ENCODE data around the gene FBXW10.
A peak's percentile ranks its signal among the peaks of the same experiment; 100 is the strongest.
"Not testable (repeated sequence)": the region's sequence is repeated elsewhere in the genome, so short reads cannot be mapped to it uniquely, and the experiment has no call there.

Gene FBXW10

DNA sequence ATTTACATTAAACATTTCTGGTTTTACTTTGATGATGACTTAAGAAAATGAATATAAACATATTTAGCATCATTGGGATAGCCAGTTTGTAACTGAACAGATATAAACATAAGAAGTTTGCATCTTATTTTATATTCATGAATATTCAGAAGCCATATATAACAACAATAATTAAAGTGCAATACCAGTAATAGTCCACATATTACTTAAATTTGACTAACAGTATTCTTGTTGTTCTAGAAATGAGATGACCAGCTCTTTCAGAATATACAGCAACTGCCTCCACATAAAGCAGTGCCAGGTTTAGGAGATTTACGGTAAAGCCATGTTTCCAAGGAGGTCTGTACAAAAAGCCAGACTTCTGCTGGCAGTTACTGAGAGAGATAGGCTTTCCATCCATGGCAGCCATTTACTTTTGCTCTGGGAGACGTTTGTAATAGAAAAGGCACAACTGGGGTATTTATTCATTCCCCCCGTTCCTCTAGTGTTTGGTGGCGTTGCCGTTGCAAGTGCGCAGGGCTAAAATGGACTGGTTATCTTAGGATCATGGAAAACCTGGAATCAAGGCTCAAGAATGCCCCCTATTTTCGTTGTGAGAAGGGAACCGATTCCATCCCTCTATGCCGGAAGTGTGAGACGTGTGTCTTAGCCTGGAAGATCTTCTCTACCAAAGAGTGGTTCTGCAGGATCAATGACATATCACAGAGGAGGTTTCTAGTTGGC is at the start of gene FBXW10:
Gene FBXW10 (plus strand): TSS at position 356 of the 723 bp plus-strand sequence. CDS start 191 bp downstream, at position 547.
- DNase-seq, result not testable (repeated sequence)

DNA sequence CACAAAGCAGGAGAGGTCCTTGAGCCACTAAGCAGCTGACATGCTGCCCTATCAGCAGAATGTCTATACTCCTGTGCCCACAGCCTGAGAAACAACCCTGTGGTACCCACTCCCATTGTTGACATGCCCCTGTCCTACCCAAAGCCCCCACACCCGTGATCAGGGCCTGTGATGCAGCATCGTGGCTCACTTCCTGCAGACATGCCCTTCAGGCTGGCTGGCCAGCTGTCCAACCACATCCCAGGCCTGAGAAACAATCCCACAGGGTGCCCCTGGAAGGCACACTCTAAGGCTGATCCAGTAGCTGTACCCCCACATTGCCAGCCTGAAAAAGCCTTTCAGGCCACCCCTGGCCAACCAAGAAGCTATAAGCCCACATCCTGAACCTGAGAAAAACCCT is 48.7 kb upstream of the FBXW10 start:
- not testable (repeated sequence) for DNase-seq

DNA sequence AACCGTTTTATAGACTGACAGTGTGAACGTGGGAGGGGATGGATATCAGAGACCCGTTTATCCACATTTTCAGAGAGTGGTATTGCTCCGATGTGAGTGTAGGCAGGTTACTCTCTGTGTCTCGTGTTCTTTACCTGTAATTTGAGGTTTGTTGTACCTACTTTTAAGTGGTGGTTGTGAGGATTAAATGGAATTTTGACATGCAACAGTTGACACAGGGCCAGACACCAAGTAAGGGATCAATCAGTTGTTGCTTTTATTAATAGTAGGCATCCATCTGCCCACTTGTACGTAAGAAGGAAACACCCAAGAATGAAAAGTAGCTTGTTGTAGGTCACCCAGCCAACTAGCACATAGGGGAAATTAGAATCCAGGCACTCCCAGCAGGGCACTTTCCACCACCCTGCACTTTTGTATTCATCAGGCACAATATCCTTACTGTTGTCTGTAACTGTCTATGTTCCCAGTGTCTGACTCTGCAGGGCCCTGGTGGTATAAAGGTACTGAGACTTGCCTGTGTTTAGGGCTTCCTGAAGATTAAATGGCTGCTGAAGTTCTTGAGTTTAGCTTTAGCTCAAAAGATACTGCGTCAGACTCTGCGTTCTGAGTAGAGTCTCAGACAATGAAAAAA is 45.3 kb upstream of the FBXW10 start:
- DNase-seq, result not testable (repeated sequence)

- DNase-seq, result not testable (repeated sequence)
Observed at GRCh38 chr17:18705955-18706354, 37.9 kb upstream of the FBXW10 start.

DNA sequence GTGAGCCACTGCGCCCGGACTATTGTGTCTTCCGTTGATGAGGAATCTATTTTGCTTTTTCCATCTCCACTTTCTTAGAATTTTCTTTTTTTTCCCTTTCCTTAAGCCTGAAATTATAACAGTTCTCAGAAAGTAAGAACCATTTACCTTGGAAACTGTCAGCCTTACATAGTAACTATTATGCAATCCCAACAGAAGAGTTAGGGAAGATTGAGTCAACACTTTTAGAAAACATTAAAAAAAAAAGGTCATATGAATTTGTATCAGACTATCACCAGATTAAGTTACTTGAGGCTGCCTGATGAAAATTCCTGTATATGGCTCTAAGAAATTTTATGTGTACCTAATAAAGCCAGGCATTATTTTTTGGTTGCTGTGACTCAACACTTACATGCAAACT is 35.6 kb upstream of the FBXW10 start:
- not testable (repeated sequence) for DNase-seq

- DNase-seq, result peak; percentile 63
Observed at GRCh38 chr17:18712354-18712999, 31.4 kb upstream of the FBXW10 start.

- DNase-seq, result not testable (repeated sequence)
Observed at GRCh38 chr17:18718643-18719427, 25.0 kb upstream of the FBXW10 start.

DNA sequence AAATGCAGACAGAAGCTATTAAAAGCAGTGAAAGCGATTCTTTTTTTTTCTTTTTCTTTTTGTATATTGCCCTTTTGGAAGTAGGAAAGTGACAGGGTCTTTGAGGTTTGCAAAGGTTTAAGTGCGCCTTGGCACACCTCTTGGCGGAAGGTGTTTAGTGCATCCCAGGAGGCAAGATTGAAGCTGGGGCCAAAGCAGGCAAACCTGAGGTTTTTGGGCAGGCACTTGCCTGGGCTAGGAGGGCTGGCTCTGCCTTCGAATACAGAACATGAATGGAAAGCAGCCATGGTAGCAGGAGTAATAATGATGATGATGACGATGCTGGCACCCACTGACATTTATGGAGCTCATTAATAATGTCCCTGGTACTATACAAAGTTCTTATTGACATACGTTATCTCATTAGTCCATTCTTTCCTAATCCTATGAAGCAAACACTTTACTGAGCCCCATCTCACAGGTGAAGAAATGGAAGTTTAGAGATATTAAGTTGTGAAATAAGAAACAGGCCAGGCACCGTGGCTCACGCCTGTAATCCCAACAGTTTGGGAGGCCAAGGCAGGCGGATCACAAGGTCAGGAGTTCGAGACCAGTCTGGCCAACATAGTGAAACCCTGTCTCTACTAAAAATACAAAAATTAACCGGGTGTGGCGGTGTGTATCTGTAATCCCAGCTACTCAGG is 24.3 kb upstream of the FBXW10 start:
- DNase-seq, result not testable (repeated sequence)

- not testable (repeated sequence) for DNase-seq
Observed at GRCh38 chr17:18721775-18722547, 21.9 kb upstream of the FBXW10 start.

- DNase-seq, result not testable (repeated sequence)
Observed at GRCh38 chr17:18722612-18723011, 21.2 kb upstream of the FBXW10 start.

DNA sequence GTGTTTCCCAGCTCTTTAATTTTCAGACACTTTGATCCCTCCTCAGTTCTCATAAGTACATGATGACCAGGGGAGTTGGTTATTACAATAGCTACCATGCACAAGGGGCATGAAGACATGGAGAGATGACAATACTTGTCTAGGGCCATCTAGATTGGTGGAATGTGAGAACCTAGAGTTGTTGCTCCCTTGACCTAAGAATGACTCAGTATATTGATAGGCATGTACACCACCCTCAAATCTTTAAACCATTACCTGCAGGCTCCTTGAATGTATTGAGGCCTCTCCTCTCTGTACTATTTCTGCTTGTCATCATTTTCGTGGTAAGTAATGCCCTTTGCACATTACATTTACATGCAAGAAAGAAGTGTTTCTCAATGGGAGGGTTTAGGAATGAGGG is 20.3 kb upstream of the FBXW10 start:
- DNase-seq, result not testable (repeated sequence)

DNA sequence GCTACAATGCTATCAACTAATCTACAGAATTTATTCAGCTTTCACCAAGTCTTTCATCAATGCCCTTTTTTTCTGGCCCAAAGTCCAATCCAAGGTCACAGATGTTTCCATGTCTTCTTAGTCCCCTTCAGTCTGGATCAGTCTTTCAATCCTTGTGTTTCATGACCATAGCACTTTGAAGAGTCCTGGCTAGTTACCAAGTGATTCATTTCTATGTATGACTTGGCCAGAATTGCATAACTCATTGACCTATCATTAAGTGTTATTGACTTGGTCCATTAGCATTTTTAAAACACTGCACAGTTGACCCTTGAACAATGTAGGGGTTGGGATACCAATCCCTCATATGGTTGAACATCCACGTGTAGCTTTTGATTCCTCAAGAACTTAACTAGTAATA is 11.4 kb upstream of the FBXW10 start:
- not testable (repeated sequence) for DNase-seq

GRCh38 chr17:18733350-18733749 is 10.5 kb upstream of the FBXW10 start:
- not testable (repeated sequence) for DNase-seq

- DNase-seq, result not testable (repeated sequence)
Observed at GRCh38 chr17:18739616-18740391, 4.0 kb upstream of the FBXW10 start.

- DNase-seq, result not testable (repeated sequence)
Observed at GRCh38 chr17:18741228-18741627, 2.6 kb upstream of the FBXW10 start.

DNA sequence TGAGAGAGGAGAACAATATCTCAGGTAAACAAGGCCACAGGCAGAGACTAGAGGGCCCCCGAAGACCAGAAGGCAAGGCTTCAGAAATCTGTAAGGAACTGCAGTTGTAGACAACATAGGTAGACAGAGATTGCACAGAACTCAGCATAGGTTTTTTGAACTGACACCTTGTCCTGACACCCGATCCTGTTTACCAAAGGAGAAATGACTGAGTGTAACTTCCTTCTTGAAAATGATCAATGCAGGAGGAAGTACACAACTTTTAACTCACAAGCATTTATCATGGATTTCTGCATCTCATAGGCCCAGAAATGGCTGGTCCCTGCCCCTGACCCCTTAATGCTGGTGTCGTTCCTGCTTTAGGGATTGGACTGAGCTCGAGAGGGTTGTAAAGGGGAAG is 872 bp downstream of the FBXW10 start:
- not testable (repeated sequence) for DNase-seq

- DNase-seq, result not testable (repeated sequence)
Observed at GRCh38 chr17:18746551-18746950, 2.7 kb downstream of the FBXW10 start.

- DNase-seq, result not testable (repeated sequence)
Observed at GRCh38 chr17:18747501-18747900, 3.6 kb downstream of the FBXW10 start.

DNA sequence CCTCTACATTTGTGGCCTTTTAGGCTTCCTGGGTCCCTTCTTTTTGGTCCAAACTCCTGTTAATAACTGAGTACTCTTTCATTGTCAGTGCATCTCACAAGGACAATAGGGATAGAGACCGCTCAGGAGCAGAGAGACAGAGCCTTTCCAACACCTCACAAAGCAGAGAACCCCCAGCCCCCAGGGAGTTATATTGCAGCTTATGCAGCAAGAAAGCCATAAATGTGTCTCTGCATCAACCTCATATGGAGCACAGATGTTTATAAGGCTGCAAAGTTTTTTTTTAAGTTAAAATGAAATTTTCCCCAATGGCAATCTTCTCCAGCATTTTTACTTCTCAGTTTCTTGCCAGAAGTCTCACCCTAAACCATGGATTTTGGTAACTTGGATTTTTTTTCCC is 6.4 kb downstream of the FBXW10 start:
- not testable (repeated sequence) for DNase-seq

- DNase-seq, result not testable (repeated sequence)
Observed at GRCh38 chr17:18753829-18754409, 10.1 kb downstream of the FBXW10 start.

All from CD4-positive, alpha-beta T cell treated with Interleukin-10 for 1 hour (primary cell).